ENCODE results near the gene SLC41A2.

DNA sequence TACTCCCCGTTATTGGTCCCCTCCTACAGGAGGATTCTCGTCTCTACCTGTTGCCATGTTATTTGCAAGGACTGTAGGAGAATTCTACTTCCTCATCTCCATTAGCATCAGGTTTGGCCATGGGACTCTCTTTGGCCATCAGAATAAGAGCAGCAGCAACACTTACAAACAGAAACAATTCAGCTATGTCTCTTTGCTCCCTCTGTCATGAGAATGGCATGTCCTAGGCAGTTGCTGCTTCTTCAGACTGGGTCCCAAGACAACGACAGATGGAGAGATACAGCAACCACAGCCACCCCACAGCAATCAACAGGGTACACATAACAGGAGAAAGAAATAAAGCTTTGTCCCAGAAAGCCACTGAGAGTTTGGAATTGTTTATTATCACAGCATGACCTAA, 19.7 kb downstream of the SLC41A2 start:
- TF ChIP-seq, protein P1, sequence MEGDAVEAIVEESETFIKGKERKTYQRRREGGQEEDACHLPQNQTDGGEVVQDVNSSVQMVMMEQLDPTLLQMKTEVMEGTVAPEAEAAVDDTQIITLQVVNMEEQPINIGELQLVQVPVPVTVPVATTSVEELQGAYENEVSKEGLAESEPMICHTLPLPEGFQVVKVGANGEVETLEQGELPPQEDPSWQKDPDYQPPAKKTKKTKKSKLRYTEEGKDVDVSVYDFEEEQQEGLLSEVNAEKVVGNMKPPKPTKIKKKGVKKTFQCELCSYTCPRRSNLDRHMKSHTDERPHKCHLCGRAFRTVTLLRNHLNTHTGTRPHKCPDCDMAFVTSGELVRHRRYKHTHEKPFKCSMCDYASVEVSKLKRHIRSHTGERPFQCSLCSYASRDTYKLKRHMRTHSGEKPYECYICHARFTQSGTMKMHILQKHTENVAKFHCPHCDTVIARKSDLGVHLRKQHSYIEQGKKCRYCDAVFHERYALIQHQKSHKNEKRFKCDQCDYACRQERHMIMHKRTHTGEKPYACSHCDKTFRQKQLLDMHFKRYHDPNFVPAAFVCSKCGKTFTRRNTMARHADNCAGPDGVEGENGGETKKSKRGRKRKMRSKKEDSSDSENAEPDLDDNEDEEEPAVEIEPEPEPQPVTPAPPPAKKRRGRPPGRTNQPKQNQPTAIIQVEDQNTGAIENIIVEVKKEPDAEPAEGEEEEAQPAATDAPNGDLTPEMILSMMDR (IDR thresholded peaks at IDR 0.05): no peak
- TF ChIP-seq ZFX (IDR thresholded peaks at IDR 0.05; ENCODE audit: borderline replicate concordance): no peak

Measured in 22Rv1 (cell line).